ENCODE results near the gene ZNF410. TPM values are rescaled to one million over a fixed set of nuclear protein-coding genes. Genes with fewer than 3 reads are reported as not detected.
"Not testable (repeated sequence)": the region's sequence is repeated elsewhere in the genome, so short reads cannot be mapped to it uniquely, and the experiment has no call there.

The ZNF410 gene
- polyA plus RNA-seq, 1 donor from 2014 or later, result 73.7 TPM

DNA sequence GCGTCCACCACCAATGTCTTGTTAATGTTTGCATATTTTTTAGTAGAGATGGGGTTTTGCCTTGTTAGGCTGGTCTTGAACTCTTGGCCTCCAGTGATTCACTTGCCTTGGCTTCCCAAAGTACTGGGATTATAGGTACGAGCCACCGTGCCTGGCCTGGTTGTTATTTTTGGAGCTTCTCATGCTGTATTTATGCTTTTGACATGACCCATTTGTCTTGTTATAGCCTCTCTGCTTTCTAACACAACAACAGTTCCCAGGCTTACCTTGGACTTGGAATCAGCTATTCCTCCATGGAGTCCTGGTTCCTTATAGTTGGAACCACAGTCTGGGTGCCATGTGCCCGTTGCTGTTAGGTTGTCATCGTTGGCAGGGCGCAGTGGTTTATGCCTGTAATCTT, 29.7 kb downstream of the ZNF410 start:
- no peaks in the 10 kb centered on the region for H3F3A ChIP-seq (ENCODE audit: insufficient read depth, low read length, poor library complexity, severe bottlenecking)
- no peak overlapping the region for H3K27ac ChIP-seq (ENCODE audit: low read length)
- no peak overlapping the region for H2AFZ ChIP-seq (ENCODE audit: low read depth, low read length)
- H3K4me3 ChIP-seq (ENCODE audit: low read length), result no peak overlapping the region
- no peaks in the 10 kb centered on the region for H3K9me3 ChIP-seq (ENCODE audit: low read length)
- no peak overlapping the region for H3K4me2 ChIP-seq (ENCODE audit: low read length)
- no peaks in the 10 kb centered on the region for H4K20me1 ChIP-seq (ENCODE audit: insufficient read depth)
- H3K79me2 ChIP-seq (replicated peaks; ENCODE audit: insufficient read depth, low read length), result no peaks in the 10 kb centered on the region
- no peaks in the 10 kb centered on the region for H3K9me2 ChIP-seq (ENCODE audit: insufficient read depth, low read length)
- no peaks in the 10 kb centered on the region for H3K36me3 ChIP-seq (ENCODE audit: insufficient read depth, low read length)
- no peak overlapping the region for H3K9ac ChIP-seq (ENCODE audit: low read length)
- TF ChIP-seq TAF1 (IDR thresholded peaks at IDR 0.05; ENCODE audit: low read depth), result no peak
- no peak for TF ChIP-seq SMC3 (conservative IDR thresholded peaks at IDR 0.05; ENCODE audit: poor library complexity)
- TF ChIP-seq EZH2 (IDR thresholded peaks at IDR 0.05; ENCODE audit: borderline replicate concordance, insufficient read depth, low read length, poor library complexity, severe bottlenecking), result no peak
- TF ChIP-seq EP300 (conservative IDR thresholded peaks at IDR 0.05; ENCODE audit: poor library complexity, severe bottlenecking), result no peak
- TF ChIP-seq, protein P1, sequence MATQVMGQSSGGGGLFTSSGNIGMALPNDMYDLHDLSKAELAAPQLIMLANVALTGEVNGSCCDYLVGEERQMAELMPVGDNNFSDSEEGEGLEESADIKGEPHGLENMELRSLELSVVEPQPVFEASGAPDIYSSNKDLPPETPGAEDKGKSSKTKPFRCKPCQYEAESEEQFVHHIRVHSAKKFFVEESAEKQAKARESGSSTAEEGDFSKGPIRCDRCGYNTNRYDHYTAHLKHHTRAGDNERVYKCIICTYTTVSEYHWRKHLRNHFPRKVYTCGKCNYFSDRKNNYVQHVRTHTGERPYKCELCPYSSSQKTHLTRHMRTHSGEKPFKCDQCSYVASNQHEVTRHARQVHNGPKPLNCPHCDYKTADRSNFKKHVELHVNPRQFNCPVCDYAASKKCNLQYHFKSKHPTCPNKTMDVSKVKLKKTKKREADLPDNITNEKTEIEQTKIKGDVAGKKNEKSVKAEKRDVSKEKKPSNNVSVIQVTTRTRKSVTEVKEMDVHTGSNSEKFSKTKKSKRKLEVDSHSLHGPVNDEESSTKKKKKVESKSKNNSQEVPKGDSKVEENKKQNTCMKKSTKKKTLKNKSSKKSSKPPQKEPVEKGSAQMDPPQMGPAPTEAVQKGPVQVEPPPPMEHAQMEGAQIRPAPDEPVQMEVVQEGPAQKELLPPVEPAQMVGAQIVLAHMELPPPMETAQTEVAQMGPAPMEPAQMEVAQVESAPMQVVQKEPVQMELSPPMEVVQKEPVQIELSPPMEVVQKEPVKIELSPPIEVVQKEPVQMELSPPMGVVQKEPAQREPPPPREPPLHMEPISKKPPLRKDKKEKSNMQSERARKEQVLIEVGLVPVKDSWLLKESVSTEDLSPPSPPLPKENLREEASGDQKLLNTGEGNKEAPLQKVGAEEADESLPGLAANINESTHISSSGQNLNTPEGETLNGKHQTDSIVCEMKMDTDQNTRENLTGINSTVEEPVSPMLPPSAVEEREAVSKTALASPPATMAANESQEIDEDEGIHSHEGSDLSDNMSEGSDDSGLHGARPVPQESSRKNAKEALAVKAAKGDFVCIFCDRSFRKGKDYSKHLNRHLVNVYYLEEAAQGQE (IDR thresholded peaks at IDR 0.05; ENCODE audit: borderline replicate concordance), result no peak
- no peak for TF ChIP-seq MXI1 (conservative IDR thresholded peaks at IDR 0.05; ENCODE audit: poor library complexity, severe bottlenecking)
- TF ChIP-seq CTCF (IDR thresholded peaks at IDR 0.05; ENCODE audit: poor library complexity, severe bottlenecking), result no peak
- no peak for TF ChIP-seq RAD21 (conservative IDR thresholded peaks at IDR 0.05)
- no peak for TF ChIP-seq POLR2AphosphoS5 (IDR thresholded peaks at IDR 0.05)
- H3K27me3 ChIP-seq (ENCODE audit: insufficient read depth, low read depth, low read length), result no peaks in the 10 kb centered on the region

- not testable (repeated sequence) for H3K9me3 ChIP-seq (ENCODE audit: low read length); H3K9ac ChIP-seq (ENCODE audit: low read length); H3F3A ChIP-seq (ENCODE audit: insufficient read depth, low read length, poor library complexity, severe bottlenecking); H3K27ac ChIP-seq (ENCODE audit: low read length); H3K4me2 ChIP-seq (ENCODE audit: low read length); H3K9me2 ChIP-seq (ENCODE audit: insufficient read depth, low read length); H3K27me3 ChIP-seq (ENCODE audit: insufficient read depth, low read depth, low read length); H3K79me2 ChIP-seq (replicated peaks; ENCODE audit: insufficient read depth, low read length); H4K20me1 ChIP-seq (ENCODE audit: insufficient read depth); H2AFZ ChIP-seq (ENCODE audit: low read depth, low read length); H3K4me3 ChIP-seq (ENCODE audit: low read length)
- peaks cover 11% of the 10 kb centered on the region for H3K36me3 ChIP-seq (ENCODE audit: insufficient read depth, low read length)
These were observed 32.8 kb downstream of the ZNF410 start for GRCh38 chr14:73919457-73919856.

- H3K27me3 ChIP-seq (ENCODE audit: insufficient read depth, low read depth, low read length), result no peaks in the 10 kb centered on the region
- no peaks in the 10 kb centered on the region for H3F3A ChIP-seq (ENCODE audit: insufficient read depth, low read length, poor library complexity, severe bottlenecking)
- peaks cover 11% of the 10 kb centered on the region for H3K36me3 ChIP-seq (ENCODE audit: insufficient read depth, low read length)
- H3K27ac ChIP-seq (ENCODE audit: low read length), result no peak overlapping the region
- H3K79me2 ChIP-seq (replicated peaks; ENCODE audit: insufficient read depth, low read length), result no peaks in the 10 kb centered on the region
- no peak overlapping the region for H2AFZ ChIP-seq (ENCODE audit: low read depth, low read length)
- no peaks in the 10 kb centered on the region for H4K20me1 ChIP-seq (ENCODE audit: insufficient read depth)
- H3K9me2 ChIP-seq (ENCODE audit: insufficient read depth, low read length), result no peaks in the 10 kb centered on the region
- no peaks in the 10 kb centered on the region for H3K9me3 ChIP-seq (ENCODE audit: low read length)
- no peak overlapping the region for H3K4me3 ChIP-seq (ENCODE audit: low read length)
- no peak overlapping the region for H3K4me2 ChIP-seq (ENCODE audit: low read length)
- no peak for TF ChIP-seq EP300 (conservative IDR thresholded peaks at IDR 0.05; ENCODE audit: poor library complexity, severe bottlenecking)
- TF ChIP-seq RAD21 (conservative IDR thresholded peaks at IDR 0.05), result no peak
- TF ChIP-seq, protein P1 (IDR thresholded peaks at IDR 0.05; ENCODE audit: borderline replicate concordance), result no peak
- no peak for TF ChIP-seq MXI1 (conservative IDR thresholded peaks at IDR 0.05; ENCODE audit: poor library complexity, severe bottlenecking)
- no peak for TF ChIP-seq SMC3 (conservative IDR thresholded peaks at IDR 0.05; ENCODE audit: poor library complexity)
- no peak for TF ChIP-seq POLR2AphosphoS5 (IDR thresholded peaks at IDR 0.05)
- no peak for TF ChIP-seq CTCF (IDR thresholded peaks at IDR 0.05; ENCODE audit: poor library complexity, severe bottlenecking)
- TF ChIP-seq TAF1 (IDR thresholded peaks at IDR 0.05; ENCODE audit: low read depth), result no peak
- no peak for TF ChIP-seq EZH2 (IDR thresholded peaks at IDR 0.05; ENCODE audit: borderline replicate concordance, insufficient read depth, low read length, poor library complexity, severe bottlenecking)
- no peak overlapping the region for H3K9ac ChIP-seq (ENCODE audit: low read length)
These were observed 37.7 kb downstream of the ZNF410 start for GRCh38 chr14:73924337-73924736.

Data from neural cell (in vitro differentiated cells).